DND-41 (cell line): ENCODE data around the gene NR1D2.

Experiments used
- EZH2 ChIP-seq: IDR thresholded peaks from 3 replicates; pipeline ENCODE4 v1.6.1; 2012; ENCODE audit warnings: borderline replicate concordance, low read depth, mild to moderate bottlenecking, moderate library complexity, low read length, inconsistent platforms; ENCODE audit not compliant: severe bottlenecking
- TF ChIP-seq, protein P1 (sequence below): IDR thresholded peaks from 2 replicates; pipeline ENCODE4 v1.5.1; 2012; ENCODE audit warnings: borderline replicate concordance, low read length, moderate library complexity, mild to moderate bottlenecking; ENCODE audit not compliant: poor library complexity, severe bottlenecking; ENCODE audit errors: extremely low read depth

DNA sequence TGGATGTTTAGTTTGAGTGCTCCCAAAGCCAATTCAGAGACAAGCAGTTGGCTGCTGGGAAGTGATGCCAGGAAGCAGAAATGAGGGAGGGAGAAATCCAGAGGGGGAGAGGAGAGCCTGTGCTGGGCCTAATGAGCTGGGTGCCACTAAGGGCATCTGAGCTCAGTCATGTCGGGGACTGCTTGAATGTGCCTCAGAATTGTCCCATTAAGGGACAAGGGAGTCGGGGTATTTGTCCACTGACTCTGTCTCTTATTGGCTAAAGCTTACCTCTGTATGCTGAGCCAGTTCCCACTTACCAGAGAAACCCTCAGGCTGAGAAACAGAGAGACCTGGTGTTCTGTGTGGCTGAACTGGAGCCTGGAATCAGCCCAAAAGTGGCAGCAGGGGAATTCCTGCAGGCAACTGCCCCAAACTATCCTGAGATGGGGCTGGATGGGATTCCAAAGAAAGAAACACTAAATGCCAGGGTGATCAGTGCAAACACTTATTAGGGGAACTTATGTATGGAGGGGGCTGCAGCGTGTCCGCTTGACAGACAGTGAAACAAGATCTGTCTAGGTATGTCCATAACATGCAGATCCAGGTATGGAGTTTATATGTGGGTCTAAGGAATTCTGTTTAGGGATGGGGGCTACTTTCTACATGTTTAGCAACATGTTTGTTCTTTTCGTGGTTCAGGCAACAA is 48.6 kb downstream of the NR1D2 start:
- TF ChIP-seq EZH2 = no peak
- TF ChIP-seq, protein P1, sequence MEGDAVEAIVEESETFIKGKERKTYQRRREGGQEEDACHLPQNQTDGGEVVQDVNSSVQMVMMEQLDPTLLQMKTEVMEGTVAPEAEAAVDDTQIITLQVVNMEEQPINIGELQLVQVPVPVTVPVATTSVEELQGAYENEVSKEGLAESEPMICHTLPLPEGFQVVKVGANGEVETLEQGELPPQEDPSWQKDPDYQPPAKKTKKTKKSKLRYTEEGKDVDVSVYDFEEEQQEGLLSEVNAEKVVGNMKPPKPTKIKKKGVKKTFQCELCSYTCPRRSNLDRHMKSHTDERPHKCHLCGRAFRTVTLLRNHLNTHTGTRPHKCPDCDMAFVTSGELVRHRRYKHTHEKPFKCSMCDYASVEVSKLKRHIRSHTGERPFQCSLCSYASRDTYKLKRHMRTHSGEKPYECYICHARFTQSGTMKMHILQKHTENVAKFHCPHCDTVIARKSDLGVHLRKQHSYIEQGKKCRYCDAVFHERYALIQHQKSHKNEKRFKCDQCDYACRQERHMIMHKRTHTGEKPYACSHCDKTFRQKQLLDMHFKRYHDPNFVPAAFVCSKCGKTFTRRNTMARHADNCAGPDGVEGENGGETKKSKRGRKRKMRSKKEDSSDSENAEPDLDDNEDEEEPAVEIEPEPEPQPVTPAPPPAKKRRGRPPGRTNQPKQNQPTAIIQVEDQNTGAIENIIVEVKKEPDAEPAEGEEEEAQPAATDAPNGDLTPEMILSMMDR = no peak
